Measurements from ENCODE around the gene P2RY1.
"Not testable (repeated sequence)": the region's sequence is repeated elsewhere in the genome, so short reads cannot be mapped to it uniquely, and the experiment has no call there.

P2RY1 gene

GRCh38 chr3:152839511-152839910 is 4.6 kb downstream of the P2RY1 start:
- no peak for DNase-seq (ENCODE audit: low read depth)

- DNase-seq (ENCODE audit: low read depth) = no peak
Observed at GRCh38 chr3:152841131-152841530, 6.2 kb downstream of the P2RY1 start.

GRCh38 chr3:152842413-152842812 is 7.5 kb downstream of the P2RY1 start:
- DNase-seq (ENCODE audit: low read depth) = no peak

- no peak for DNase-seq (ENCODE audit: low read depth)
Observed at GRCh38 chr3:152843955-152844354, 9.0 kb downstream of the P2RY1 start.

GRCh38 chr3:152846572-152847202 is 11.8 kb downstream of the P2RY1 start:
- DNase-seq (ENCODE audit: low read depth) = not testable (repeated sequence)

GRCh38 chr3:152847599-152847998 is 12.7 kb downstream of the P2RY1 start:
- not testable (repeated sequence) for DNase-seq (ENCODE audit: low read depth)

GRCh38 chr3:152849996-152850578 is 15.2 kb downstream of the P2RY1 start:
- DNase-seq (ENCODE audit: low read depth) = no peak

GRCh38 chr3:152853196-152853595 is 18.3 kb downstream of the P2RY1 start:
- no peak for DNase-seq (ENCODE audit: low read depth)

- DNase-seq (ENCODE audit: low read depth) = no peak
Observed at GRCh38 chr3:152857082-152857481, 22.2 kb downstream of the P2RY1 start.

GRCh38 chr3:152858170-152858800 is 23.4 kb downstream of the P2RY1 start:
- no peak for DNase-seq (ENCODE audit: low read depth)

- no peak for DNase-seq (ENCODE audit: low read depth)
Observed at GRCh38 chr3:152860736-152861135, 25.8 kb downstream of the P2RY1 start.

- no peak for DNase-seq (ENCODE audit: low read depth)
Observed at GRCh38 chr3:152865668-152866245, 30.8 kb downstream of the P2RY1 start.

- no peak for DNase-seq (ENCODE audit: low read depth)
Observed at GRCh38 chr3:152870027-152870426, 35.1 kb downstream of the P2RY1 start.

- not testable (repeated sequence) for DNase-seq (ENCODE audit: low read depth)
Observed at GRCh38 chr3:152873314-152873713, 38.4 kb downstream of the P2RY1 start.

- DNase-seq (ENCODE audit: low read depth) = no peak
Observed at GRCh38 chr3:152874896-152875749, 40.2 kb downstream of the P2RY1 start.

GRCh38 chr3:152879130-152879789 is 44.3 kb downstream of the P2RY1 start:
- no peak for DNase-seq (ENCODE audit: low read depth)

- no peak for DNase-seq (ENCODE audit: low read depth)
Observed at GRCh38 chr3:152879790-152880174, 44.9 kb downstream of the P2RY1 start.

- no peak for DNase-seq (ENCODE audit: low read depth)
Observed at GRCh38 chr3:152885076-152885475, 50.1 kb downstream of the P2RY1 start.

Data from activated gamma-delta T cell treated with anti-CD3 and anti-CD28 coated beads, Interleukin-2, amount 50 U/mL, for 16 hours (primary cell).